ENCODE results near the gene DNAAF9.
A peak's percentile ranks its signal among the peaks of the same experiment; 100 is the strongest.

The DNAAF9 gene

GRCh38 chr20:3447321-3447720 lies 39.9 kb upstream of the DNAAF9 start:
- Mint-ChIP-seq H3K27ac (no peak overlapping the region), H3K9me3 (no peaks in the 10 kb centered on the region), H3K27me3 (ENCODE audit: low read depth) (peaks cover 9% of the 10 kb centered on the region), H3K4me3 (no peak overlapping the region), H3K36me3 (ENCODE audit: low read depth) (no peaks in the 10 kb centered on the region), H3K4me1 (no peaks in the 10 kb centered on the region)
- TF ChIP-seq CTCF (IDR thresholded peaks at IDR 0.05; ENCODE audit: unreplicated experiment in 3 of 3): no peak

- H3K9me3 Mint-ChIP-seq: no peaks in the 10 kb centered on the region
- H3K4me3 Mint-ChIP-seq: no peak overlapping the region
- no peaks in the 10 kb centered on the region for H3K36me3 Mint-ChIP-seq (ENCODE audit: low read depth)
- H3K27ac Mint-ChIP-seq: peak overlapping the region in 1 of 3 experiments; percentile 35
- peaks cover 9% of the 10 kb centered on the region for H3K27me3 Mint-ChIP-seq (ENCODE audit: low read depth)
- no peak for TF ChIP-seq CTCF (IDR thresholded peaks at IDR 0.05; ENCODE audit: unreplicated experiment in 3 of 3)
- H3K4me1 Mint-ChIP-seq: no peaks in the 10 kb centered on the region
Observed at GRCh38 chr20:3446779-3447178, 39.3 kb upstream of the DNAAF9 start.

- H3K36me3 Mint-ChIP-seq (ENCODE audit: low read depth): no peaks in the 10 kb centered on the region
- no peaks in the 10 kb centered on the region for H3K4me1 Mint-ChIP-seq
- TF ChIP-seq CTCF (IDR thresholded peaks at IDR 0.05; ENCODE audit: unreplicated experiment in 3 of 3): no peak
- peak overlapping the region in 1 of 3 experiments; percentile 92 for H3K27ac Mint-ChIP-seq
- H3K4me3 Mint-ChIP-seq: no peak overlapping the region
- H3K9me3 Mint-ChIP-seq: no peaks in the 10 kb centered on the region
- peaks cover 3% of the 10 kb centered on the region for H3K27me3 Mint-ChIP-seq (ENCODE audit: low read depth)
Observed at GRCh38 chr20:3436864-3437574, 29.6 kb upstream of the DNAAF9 start.

- TF ChIP-seq CTCF (IDR thresholded peaks at IDR 0.05; ENCODE audit: unreplicated experiment in 3 of 3): no peak
- no peak overlapping the region for H3K27ac Mint-ChIP-seq
- peaks cover 3% of the 10 kb centered on the region for H3K27me3 Mint-ChIP-seq (ENCODE audit: low read depth)
- no peaks in the 10 kb centered on the region for H3K36me3 Mint-ChIP-seq (ENCODE audit: low read depth)
- H3K4me3 Mint-ChIP-seq: no peak overlapping the region
- H3K9me3 Mint-ChIP-seq: no peaks in the 10 kb centered on the region
- no peaks in the 10 kb centered on the region for H3K4me1 Mint-ChIP-seq
Observed at GRCh38 chr20:3434232-3434631, 26.8 kb upstream of the DNAAF9 start.

- no peak overlapping the region for H3K4me3 Mint-ChIP-seq
- no peaks in the 10 kb centered on the region for H3K9me3 Mint-ChIP-seq
- TF ChIP-seq CTCF (IDR thresholded peaks at IDR 0.05; ENCODE audit: unreplicated experiment in 3 of 3): no peak
Observed at GRCh38 chr20:3433744-3434143, 26.3 kb upstream of the DNAAF9 start.

GRCh38 chr20:3432844-3433243 lies 25.4 kb upstream of the DNAAF9 start:
- no peaks in the 10 kb centered on the region for H3K4me1 Mint-ChIP-seq
- no peaks in the 10 kb centered on the region for H3K36me3 Mint-ChIP-seq (ENCODE audit: low read depth)
- H3K27ac Mint-ChIP-seq: peak overlapping the region in 1 of 3 experiments; percentile 52
- no peak for TF ChIP-seq CTCF (IDR thresholded peaks at IDR 0.05; ENCODE audit: unreplicated experiment in 3 of 3)
- peaks cover 3% of the 10 kb centered on the region for H3K27me3 Mint-ChIP-seq (ENCODE audit: low read depth)
- H3K4me3 Mint-ChIP-seq: no peak overlapping the region
- no peaks in the 10 kb centered on the region for H3K9me3 Mint-ChIP-seq

More at GRCh38 chr20:3433744-3434143, 26.3 kb upstream of the DNAAF9 start:
- H3K36me3 Mint-ChIP-seq (ENCODE audit: low read depth): no peaks in the 10 kb centered on the region
- H3K27ac Mint-ChIP-seq: no peak overlapping the region
- peaks cover 3% of the 10 kb centered on the region for H3K27me3 Mint-ChIP-seq (ENCODE audit: low read depth)
- H3K4me1 Mint-ChIP-seq: no peaks in the 10 kb centered on the region

Data from nephron (organoid).